Measurements from ENCODE around the gene KCTD21. TPM values are rescaled to one million over a fixed set of nuclear protein-coding genes. Genes with fewer than 3 reads are reported as not detected.

The KCTD21 gene
- total RNA-seq, 1 donor from 2014 or later, result 5.2 TPM

DNA sequence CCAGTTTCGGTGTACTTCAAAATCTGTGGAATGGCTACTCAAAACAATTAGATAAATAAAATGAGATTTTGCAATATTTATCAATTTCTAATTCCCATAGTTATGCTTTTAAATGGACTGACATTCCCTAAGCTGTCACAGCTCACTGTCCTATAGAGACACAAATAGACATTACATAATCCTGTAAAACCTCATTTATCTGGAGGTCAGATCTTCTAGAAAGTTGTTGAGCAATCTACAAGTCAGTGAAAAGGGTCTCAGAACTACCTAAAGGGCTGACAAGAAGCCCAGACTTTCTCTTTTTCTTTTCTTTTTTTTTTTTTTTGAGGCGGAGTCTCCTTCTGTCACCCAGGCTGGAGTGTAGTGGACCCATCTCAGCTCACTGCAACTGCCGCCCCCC lies 61.0 kb downstream of the KCTD21 start:
- TF ChIP-seq, protein P1, sequence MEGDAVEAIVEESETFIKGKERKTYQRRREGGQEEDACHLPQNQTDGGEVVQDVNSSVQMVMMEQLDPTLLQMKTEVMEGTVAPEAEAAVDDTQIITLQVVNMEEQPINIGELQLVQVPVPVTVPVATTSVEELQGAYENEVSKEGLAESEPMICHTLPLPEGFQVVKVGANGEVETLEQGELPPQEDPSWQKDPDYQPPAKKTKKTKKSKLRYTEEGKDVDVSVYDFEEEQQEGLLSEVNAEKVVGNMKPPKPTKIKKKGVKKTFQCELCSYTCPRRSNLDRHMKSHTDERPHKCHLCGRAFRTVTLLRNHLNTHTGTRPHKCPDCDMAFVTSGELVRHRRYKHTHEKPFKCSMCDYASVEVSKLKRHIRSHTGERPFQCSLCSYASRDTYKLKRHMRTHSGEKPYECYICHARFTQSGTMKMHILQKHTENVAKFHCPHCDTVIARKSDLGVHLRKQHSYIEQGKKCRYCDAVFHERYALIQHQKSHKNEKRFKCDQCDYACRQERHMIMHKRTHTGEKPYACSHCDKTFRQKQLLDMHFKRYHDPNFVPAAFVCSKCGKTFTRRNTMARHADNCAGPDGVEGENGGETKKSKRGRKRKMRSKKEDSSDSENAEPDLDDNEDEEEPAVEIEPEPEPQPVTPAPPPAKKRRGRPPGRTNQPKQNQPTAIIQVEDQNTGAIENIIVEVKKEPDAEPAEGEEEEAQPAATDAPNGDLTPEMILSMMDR (IDR thresholded peaks at IDR 0.05; ENCODE audit: unreplicated experiment), result no peak
- Mint-ChIP-seq H3K27ac (no peak overlapping the region), H3K9me3 (no peaks in the 10 kb centered on the region), H3K4me3 (no peak overlapping the region), H3K36me3 (peaks cover 8% of the 10 kb centered on the region), H3K27me3 (ENCODE audit: low read depth) (no peaks in the 10 kb centered on the region), H3K4me1 (no peaks in the 10 kb centered on the region)
- DNase-seq (ENCODE audit: low spot score in 2 of 2, unreplicated experiment in 2 of 2), result no peak

Other genes with a start within 250 kb of the KCTD21 start
- gene INTS4, start 194.0 kb downstream of the KCTD21 start, total RNA-seq, result 44.4 to 48.3 TPM (median 44.7 TPM) in 3 replicates
- gene KCTD14, start 165.3 kb downstream of the KCTD21 start, total RNA-seq, result 5.4 to 6.4 TPM (median 5.4 TPM) in 3 replicates
- 0.31 to 0.38 TPM (median 0.32 TPM) in 3 replicates for gene THRSP, start 124.8 kb downstream of the KCTD21 start, total RNA-seq
- gene NDUFC2, start 108.8 kb downstream of the KCTD21 start, total RNA-seq, result 169 to 171 TPM (median 169 TPM) in 3 replicates
- 53.7 to 63.0 TPM (median 61.6 TPM) in 3 replicates for gene ALG8, start 49.0 kb downstream of the KCTD21 start, total RNA-seq
- 12.3 to 13.4 TPM (median 13.2 TPM) in 3 replicates for gene USP35, start 293 bp upstream of the KCTD21 start, total RNA-seq
- 38.9 to 43.6 TPM (median 39.9 TPM) in 3 replicates for gene GAB2, start 229.2 kb upstream of the KCTD21 start, total RNA-seq

Data from mesothelial cell of epicardium (in vitro differentiated cells).